GM23338 (cell line): ENCODE measurements around the gene SLC16A6. TPM values are rescaled to one million over a fixed set of nuclear protein-coding genes. Genes with fewer than 3 reads are reported as not detected.

ENCODE experiments used
- ATAC-seq: fragments of 200-7000 bp; cut with Tn5 transposase; 3 replicates; pipeline ENCODE4 v1.9.1; 2020
- DNase-seq: peaks from one replicate; pipeline ENCODE4 v3.0.0-alpha.2; 2015; ENCODE audit warnings: low spot score
- H2AFZ ChIP-seq: fragments of 200-600 bp; sonication (generic); 2 replicates; pipeline ENCODE4 v1.8.0; 2016; ENCODE audit warnings: antibody characterized with exemption, mild to moderate bottlenecking, moderate library complexity
- H3F3A ChIP-seq: fragments of 200-600 bp; sonication (generic); replicated peaks from 2 replicates; pipeline ENCODE4 v1.8.0; 2017; ENCODE audit warnings: antibody characterized with exemption, mixed run types, low read depth
- H3K27ac ChIP-seq: fragments of 200-600 bp; sonication (generic); 2 replicates; pipeline ENCODE4 v1.6.1; 2016; ENCODE audit warnings: low read depth
- H3K27me3 ChIP-seq: fragments of 200-600 bp; sonication (generic); 2 replicates; pipeline ENCODE4 v1.8.0; 2016; ENCODE audit warnings: mild to moderate bottlenecking, mixed run types, moderate library complexity; ENCODE audit not compliant: insufficient read depth
- H3K36me3 ChIP-seq: fragments of 200-600 bp; sonication (generic); 2 replicates; pipeline ENCODE4 v1.8.0; 2016; ENCODE audit warnings: mild to moderate bottlenecking; ENCODE audit not compliant: insufficient read depth
- H3K4me1 ChIP-seq: fragments of 200-600 bp; sonication (generic); 2 replicates; pipeline ENCODE4 v1.8.0; 2016; ENCODE audit warnings: mild to moderate bottlenecking, moderate library complexity; ENCODE audit not compliant: insufficient read depth
- H3K4me2 ChIP-seq: fragments of 200-600 bp; sonication (generic); 2 replicates; pipeline ENCODE4 v1.7.1; 2017; ENCODE audit warnings: mixed run types
- H3K4me3 ChIP-seq: fragments of 200-600 bp; sonication (generic); 2 replicates; pipeline ENCODE4 v1.6.1; 2016; ENCODE audit warnings: mixed run types
- H3K79me2 ChIP-seq: fragments of 200-600 bp; sonication (generic); replicated peaks from 2 replicates; pipeline ENCODE4 v1.8.0; 2017; ENCODE audit warnings: mild to moderate bottlenecking; ENCODE audit not compliant: insufficient read depth
- H3K9me2 ChIP-seq: fragments of 200-600 bp; sonication (generic); 2 replicates; pipeline ENCODE4 v1.8.0; 2017; ENCODE audit not compliant: insufficient read depth
- H4K20me1 ChIP-seq: fragments of 200-600 bp; sonication (generic); replicated peaks from 2 replicates; pipeline ENCODE4 v1.8.0; 2017; ENCODE audit warnings: mild to moderate bottlenecking; ENCODE audit not compliant: insufficient read depth
- H3K27ac Mint-ChIP-seq: 2 replicates; pipeline ENCODE4 v1.8.0; 2020; ENCODE audit warnings: inconsistent platforms, mild to moderate bottlenecking, moderate library complexity, mixed read lengths
- H3K27me3 Mint-ChIP-seq: 3 replicates; pipeline ENCODE4 v1.8.0; 2022; ENCODE audit warnings: low read depth, mild to moderate bottlenecking, moderate library complexity, mixed read lengths, inconsistent platforms; ENCODE audit not compliant: insufficient read depth, poor library complexity
- H3K36me3 Mint-ChIP-seq: 3 replicates; pipeline ENCODE4 v1.8.0; 2021; ENCODE audit warnings: low read depth, mild to moderate bottlenecking, inconsistent platforms, moderate library complexity, mixed read lengths
- H3K4me1 Mint-ChIP-seq: 3 replicates; pipeline ENCODE4 v1.8.0; 2020; ENCODE audit warnings: mild to moderate bottlenecking, inconsistent platforms, mixed read lengths
- H3K4me3 Mint-ChIP-seq: 3 replicates; pipeline ENCODE4 v1.8.0; 2021; ENCODE audit warnings: moderate library complexity, mild to moderate bottlenecking, inconsistent platforms, mixed read lengths
- H3K9me3 Mint-ChIP-seq: 3 replicates; pipeline ENCODE4 v1.8.0; 2020; ENCODE audit warnings: moderate library complexity, mild to moderate bottlenecking, inconsistent platforms, mixed read lengths
- CREB1 ChIP-seq: fragments of 250-450 bp; sonication (Bioruptor Pico); IDR thresholded peaks from 2 replicates; pipeline ENCODE4 v1.5.0; 2020; ENCODE audit warnings: low read depth, mild to moderate bottlenecking, moderate library complexity
- CTCF ChIP-seq, 2 experiments: fragments of 200-600 bp in 1 of 2; sonication (generic) in 1 of 2; conservative IDR thresholded peaks; 2 replicates each; pipeline versions ENCODE4 v1.5.1 to v1.6.1; 2016 to 2017; ENCODE audit warnings: antibody characterized with exemption in 2 of 2, low read depth in 2 of 2, mild to moderate bottlenecking in 2 of 2, moderate library complexity in 1 of 2
- ETS1 ChIP-seq: IDR thresholded peaks from 2 replicates; pipeline ENCODE4 v1.6.1; 2016; ENCODE audit warnings: antibody characterized with exemption
- EZH2 ChIP-seq: fragments of 200-600 bp; sonication (generic); IDR thresholded peaks from one replicate; pipeline ENCODE4 v1.8.0; 2017; ENCODE audit warnings: antibody characterized with exemption, mild to moderate bottlenecking, low read depth; ENCODE audit not compliant: unreplicated experiment
- EZH2phosphoT487 ChIP-seq: fragments of 200-600 bp; sonication (generic); IDR thresholded peaks from one replicate; pipeline ENCODE4 v1.8.1; 2018; ENCODE audit warnings: antibody characterized with exemption; ENCODE audit not compliant: unreplicated experiment
- JUNB ChIP-seq: IDR thresholded peaks from one replicate; pipeline ENCODE4 v1.6.1; 2016; ENCODE audit warnings: antibody characterized with exemption; ENCODE audit not compliant: unreplicated experiment
- NANOG ChIP-seq: IDR thresholded peaks from 2 replicates; pipeline ENCODE4 v1.6.1; 2016; ENCODE audit warnings: antibody characterized with exemption, borderline replicate concordance
- POLR2AphosphoS5 ChIP-seq: IDR thresholded peaks from 2 replicates; pipeline ENCODE4 v1.6.1; 2016; ENCODE audit warnings: antibody characterized with exemption, low read depth
- REST ChIP-seq: IDR thresholded peaks from one replicate; pipeline ENCODE4 v1.6.1; 2018; ENCODE audit warnings: antibody characterized with exemption; ENCODE audit not compliant: unreplicated experiment
- STAT1 ChIP-seq: IDR thresholded peaks from one replicate; pipeline ENCODE4 v1.6.1; 2016; ENCODE audit warnings: antibody characterized with exemption; ENCODE audit not compliant: unreplicated experiment
- ZNF114 ChIP-seq: fragments of 250-450 bp; sonication (Bioruptor Pico); IDR thresholded peaks from 2 replicates; pipeline ENCODE4 v1.5.0; 2020; ENCODE audit warnings: mild to moderate bottlenecking, moderate library complexity
- ZNF331 ChIP-seq: fragments of 250-450 bp; sonication (Bioruptor Pico); IDR thresholded peaks from 2 replicates; pipeline ENCODE4 v1.5.0; 2020; ENCODE audit warnings: low read depth, mild to moderate bottlenecking, moderate library complexity
- ZNF462 ChIP-seq: fragments of 250-450 bp; sonication (Bioruptor Pico); IDR thresholded peaks from 2 replicates; pipeline ENCODE4 v1.5.0; 2020; ENCODE audit warnings: mild to moderate bottlenecking, moderate library complexity
- polyA plus RNA-seq: library from polyadenylated mRNA; unstranded; fragments of >200 nt; fragmentation: Nextera tagmentation; extraction: Ambion mirVana; gene quantifications from 2 replicates; pipeline ENCODE4 v1.2.1, GENCODE V29; 2016
- total RNA-seq: library from RNA; depleted of rRNA; stranded (reverse); fragments of >200 nt; shearing (Covaris generic); gene quantifications from 2 replicates; pipeline ENCODE4 v1.2.3, GENCODE V29; 2014

The SLC16A6 gene
- total and polyA plus RNA-seq, 2 experiments from 2014 or later, result not detected

- Histone ChIP-seq H3K79me2 (no peaks in the 10 kb centered on the region), H3F3A (no peaks in the 10 kb centered on the region), H3K4me3 (no peak overlapping the region), H3K9me2 (no peaks in the 10 kb centered on the region), H3K27ac (no peak overlapping the region), H2AFZ (no peak overlapping the region), H3K36me3 (no peaks in the 10 kb centered on the region), H3K27me3 (no peaks in the 10 kb centered on the region), H4K20me1 (no peaks in the 10 kb centered on the region), H3K4me2 (no peak overlapping the region), H3K4me1 (no peaks in the 10 kb centered on the region)
- Mint-ChIP-seq H3K4me1 (peaks cover 3% of the 10 kb centered on the region), H3K36me3 (peaks cover 5% of the 10 kb centered on the region; the same call in 2 of the 3 replicates), H3K27me3 (peaks cover 10% of the 10 kb centered on the region), H3K27ac (no peak overlapping the region), H3K9me3 (no peaks in the 10 kb centered on the region), H3K4me3 (no peak overlapping the region)
- no peak for TF ChIP-seq EZH2
- TF ChIP-seq CREB1 (CRISPR knock-in tag), result no peak
- no peak for TF ChIP-seq EZH2phosphoT487
- TF ChIP-seq ZNF114 (CRISPR knock-in tag), result no peak
- no peak for TF ChIP-seq STAT1
- TF ChIP-seq POLR2AphosphoS5, result no peak
- TF ChIP-seq CTCF (conservative IDR thresholded peaks at IDR 0.05; ENCODE audit: low read depth in 2 of 2), result no peak
- no peak for TF ChIP-seq ZNF331 (CRISPR knock-in tag)
- TF ChIP-seq ETS1, result no peak
- TF ChIP-seq ZNF462, result no peak
- no peak for TF ChIP-seq JUNB
- no peak for TF ChIP-seq REST
- no peak for TF ChIP-seq NANOG
- no peak for ATAC-seq
- no peak for DNase-seq
These were observed 69.1 kb downstream of the SLC16A6 start for GRCh38 chr17:68221786-68222185.
